Measurements from ENCODE around the gene A1BG. TPM values are rescaled to one million over a fixed set of nuclear protein-coding genes. Genes with fewer than 3 reads are reported as not detected.

A1BG gene
- total and polyA plus RNA-seq, 7 experiments from 2014 or later, result 7.0 to 60.1 (median 16.2) TPM

DNA sequence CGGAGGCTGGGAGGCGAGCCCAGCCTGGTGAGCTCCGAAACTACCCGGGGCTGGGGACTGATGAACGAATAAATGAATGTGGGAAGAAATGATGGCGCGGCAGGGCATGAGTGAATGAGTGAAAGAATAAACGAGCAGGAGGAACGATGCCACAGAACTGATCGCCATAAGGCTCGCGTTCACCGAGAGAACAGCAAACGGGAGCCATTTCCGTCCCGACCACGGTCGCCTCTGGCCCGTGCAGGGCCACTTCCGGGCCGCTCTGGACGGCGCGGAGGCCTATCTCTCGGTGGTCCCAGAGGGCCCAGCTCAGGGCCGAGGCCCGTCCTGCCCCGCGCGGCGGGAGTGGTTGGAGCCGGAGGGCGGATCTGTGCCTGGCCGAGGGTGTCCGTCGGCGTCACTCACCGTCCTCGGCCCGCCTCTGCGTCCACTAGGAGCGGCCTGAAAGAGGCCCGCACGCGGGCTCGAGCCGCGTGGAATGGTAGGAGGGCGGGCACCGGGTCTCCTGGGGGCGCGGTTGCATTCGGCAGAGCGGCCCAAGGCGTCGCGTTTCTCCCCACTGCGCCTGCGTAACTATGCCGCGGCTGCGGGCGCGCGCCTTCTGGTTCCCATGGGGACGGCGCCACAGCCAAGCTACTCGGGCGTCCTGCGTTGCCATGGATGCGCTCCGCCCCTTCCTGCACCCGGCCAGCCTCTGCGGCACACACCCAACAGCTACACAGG, 9.1 kb upstream of the A1BG start, which contains the start of gene ZNF497:
Gene ZNF497 (minus strand): TSS at position 480 of the 723 bp plus-strand sequence. CDS start 5,116 bp downstream, outside the sequence.
- Mint-ChIP-seq H3K27me3 (peaks cover 0 to 5% (median 0%) of the 10 kb centered on the region in 5 donors), H3K4me3 (peak within 1 kb of the TSS; percentile 89 to 99 (median 95)), H3K4me1 (peaks cover 7 to 21% (median 11%) of the 10 kb centered on the region in 7 donors), H3K9me3 (no peaks in the 10 kb centered on the region), H3K36me3 (no peaks in the 10 kb centered on the region), H3K27ac (peak within 1 kb of the TSS; percentile 71 to 96 (median 90))
- no peaks in the 10 kb centered on the region for H3K27me3 ChIP-seq (ENCODE audit: control insufficient read depth in 2 of 2, insufficient read depth in 2 of 2, low read length in 2 of 2)
- ChIA-PET CTCF (interaction anchor here (0.6 to 0.9 kb wide), 2 partner anchors 17 to 29 kb away, joined by 3 read pairs; no protein-coding TSS in a partner anchor), POLR2A (interaction anchor here (0.7 to 5.1 kb wide), 24 partner anchors 11 to 360 kb away, joined by 3 to 34 read pairs (median 4); partner anchors contain the start of genes ERVK3-1, RNF225, RPS5 and ZBTB45)
- H3K4me3 ChIP-seq (ENCODE audit: low read length), result peak within 1 kb of the TSS; percentile 99
- DNase-seq, result peak; percentile 91 to 96 (median 95)
- H3K27ac ChIP-seq (ENCODE audit: low read depth, low read length), result peak within 1 kb of the TSS; percentile 78
- intact Hi-C loops (cut with micrococcal nuclease), result loop anchor here (1.0 to 2.0 kb wide), 16 partner anchors 15 to 999 kb away; partner anchors contain the start of genes ERVK3-1 (in 2 of the 2), RPS5 (in 2 of the 2), ZNF132 (in 2 of the 2) and ZNF584 (in 2 of the 2)
- peaks cover 0 to 4% (median 0%) of the 10 kb centered on the region in 3 experiments for H3K36me3 ChIP-seq (ENCODE audit: control insufficient read depth in 2 of 3, insufficient read depth in 3 of 3, low read length in 3 of 3)
- peaks cover 5 to 7% of the 10 kb centered on the region in 2 donors for H3K4me1 ChIP-seq (ENCODE audit: control insufficient read depth in 2 of 2, insufficient read depth in 2 of 2, low read length in 2 of 2)
- no peaks in the 10 kb centered on the region for H3K9me3 ChIP-seq (ENCODE audit: control insufficient read depth in 2 of 3, low read length in 3 of 3)
- peak; percentile 92 for ATAC-seq

DNA sequence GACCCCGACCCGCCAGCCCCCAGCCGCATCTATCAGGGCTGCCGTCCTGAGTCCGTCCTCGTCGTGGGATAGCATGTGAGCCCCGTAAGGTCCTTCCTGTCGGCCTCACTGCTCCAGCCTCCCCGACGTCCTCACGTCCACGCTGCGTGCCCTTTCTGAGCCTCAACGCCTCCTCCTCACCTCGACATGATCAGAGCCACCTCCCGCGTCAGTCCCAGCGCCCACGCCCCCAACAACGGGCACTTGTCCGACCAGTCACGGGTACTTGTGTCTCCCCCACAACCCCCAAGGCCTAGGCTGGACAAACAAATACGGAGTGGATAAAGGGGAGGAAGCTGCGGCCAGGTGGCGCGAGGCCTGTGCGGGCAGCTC, 8.6 kb upstream of the A1BG start:
- Mint-ChIP-seq H3K27ac (peak overlapping the region; percentile 71 to 96 (median 90)), H3K4me1 (peaks cover 7 to 23% (median 11%) of the 10 kb centered on the region in 7 donors), H3K36me3 (no peaks in the 10 kb centered on the region), H3K4me3 (peak overlapping the region; percentile 89 to 99 (median 95)), H3K9me3 (no peaks in the 10 kb centered on the region), H3K27me3 (peaks cover 0 to 5% (median 0%) of the 10 kb centered on the region in 5 donors)
- Histone ChIP-seq H3K27me3 (ENCODE audit: control insufficient read depth in 2 of 2, insufficient read depth in 2 of 2, low read length in 2 of 2) (no peaks in the 10 kb centered on the region), H3K4me1 (ENCODE audit: control insufficient read depth in 2 of 2, insufficient read depth in 2 of 2, low read length in 2 of 2) (peaks cover 5 to 8% of the 10 kb centered on the region in 2 donors), H3K36me3 (ENCODE audit: control insufficient read depth in 2 of 3, insufficient read depth in 3 of 3, low read length in 3 of 3) (peaks cover 0 to 4% (median 0%) of the 10 kb centered on the region in 3 experiments), H3K9me3 (ENCODE audit: control insufficient read depth in 2 of 3, low read length in 3 of 3) (no peaks in the 10 kb centered on the region), H3K27ac (ENCODE audit: low read depth, low read length) (peak overlapping the region; percentile 78), H3K4me3 (ENCODE audit: low read length) (peak overlapping the region; percentile 99)
- ChIA-PET POLR2A (interaction anchor here (1.2 to 5.1 kb wide), 13 partner anchors 11 to 178 kb away, joined by 4 to 34 read pairs (median 8); partner anchors contain the start of genes ERVK3-1, RPS5, ZNF274 and ZNF324), CTCF (interaction anchor here (0.6 kb wide), 1 partner anchor 29 kb away, joined by 3 read pairs; no protein-coding TSS in a partner anchor)
- DNase-seq, result peak in 1 of 9 donors; percentile 60
- intact Hi-C loops (cut with micrococcal nuclease), result loop anchor here (1.0 to 2.0 kb wide), 16 partner anchors 15 to 999 kb away; partner anchors contain the start of genes ERVK3-1 (in 2 of the 2), RPS5 (in 2 of the 2), ZNF132 (in 2 of the 2) and ZNF584 (in 2 of the 2)
- ATAC-seq, result peak; percentile 13

DNA sequence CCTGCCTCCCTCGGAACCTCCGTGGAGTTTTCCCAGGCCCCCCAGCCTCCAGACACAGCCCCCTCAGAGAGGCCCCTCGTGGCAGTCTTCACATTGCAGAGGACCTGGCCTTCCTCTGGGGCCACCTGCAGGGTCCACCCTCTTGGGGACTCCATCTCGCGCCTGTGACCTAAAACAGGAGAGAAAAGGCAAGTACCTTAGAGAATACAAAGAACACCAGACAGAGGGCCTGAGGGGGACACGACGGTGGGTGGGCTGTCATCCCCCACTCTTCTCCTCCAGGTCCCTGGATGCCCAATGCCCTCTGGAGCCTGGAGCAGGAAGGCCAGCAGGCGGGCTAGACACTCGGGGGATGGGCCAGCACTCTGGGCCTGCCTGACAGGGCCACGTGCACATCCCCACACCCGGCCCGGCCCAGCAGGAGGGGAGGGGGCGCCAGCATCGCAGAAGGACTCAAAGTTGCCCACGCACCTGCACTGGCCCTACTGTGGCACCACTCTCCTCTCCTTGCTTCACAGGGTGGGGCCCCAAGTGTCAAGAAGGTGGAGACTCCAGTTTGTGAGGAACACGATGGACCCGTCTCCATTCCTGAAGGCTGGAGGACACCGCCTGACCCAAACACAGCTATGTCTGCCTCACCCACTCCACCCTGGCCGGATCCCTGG, 4.3 kb upstream of the A1BG start:
- Histone ChIP-seq H3K27me3 (ENCODE audit: control insufficient read depth in 2 of 2, insufficient read depth in 2 of 2, low read length in 2 of 2) (no peaks in the 10 kb centered on the region), H3K4me3 (ENCODE audit: low read length) (no peak overlapping the region), H3K9me3 (ENCODE audit: control insufficient read depth in 2 of 3, low read length in 3 of 3) (no peaks in the 10 kb centered on the region), H3K27ac (ENCODE audit: low read depth, low read length) (no peak overlapping the region), H3K4me1 (ENCODE audit: control insufficient read depth in 2 of 2, insufficient read depth in 2 of 2, low read length in 2 of 2) (peaks cover 5 to 11% of the 10 kb centered on the region in 2 donors), H3K36me3 (ENCODE audit: control insufficient read depth in 2 of 3, insufficient read depth in 3 of 3, low read length in 3 of 3) (peaks cover 0 to 4% (median 0%) of the 10 kb centered on the region in 3 experiments)
- Mint-ChIP-seq H3K27ac (no peak overlapping the region), H3K4me1 (peaks cover 7 to 32% (median 19%) of the 10 kb centered on the region in 7 donors), H3K27me3 (peaks cover 0 to 3% (median 0%) of the 10 kb centered on the region in 5 donors), H3K36me3 (no peaks in the 10 kb centered on the region), H3K4me3 (peak overlapping the region in 5 of 10 donors; percentile 41 to 78 (median 49)), H3K9me3 (no peaks in the 10 kb centered on the region)
- ChIA-PET CTCF (no interaction called here), POLR2A (interaction anchor here (3.4 kb wide), 1 partner anchor 11 kb away, joined by 12 read pairs; no protein-coding TSS in a partner anchor)
- ATAC-seq (no peak), DNase-seq (no peak)
- intact Hi-C loops (cut with micrococcal nuclease), result no loop called here

DNA sequence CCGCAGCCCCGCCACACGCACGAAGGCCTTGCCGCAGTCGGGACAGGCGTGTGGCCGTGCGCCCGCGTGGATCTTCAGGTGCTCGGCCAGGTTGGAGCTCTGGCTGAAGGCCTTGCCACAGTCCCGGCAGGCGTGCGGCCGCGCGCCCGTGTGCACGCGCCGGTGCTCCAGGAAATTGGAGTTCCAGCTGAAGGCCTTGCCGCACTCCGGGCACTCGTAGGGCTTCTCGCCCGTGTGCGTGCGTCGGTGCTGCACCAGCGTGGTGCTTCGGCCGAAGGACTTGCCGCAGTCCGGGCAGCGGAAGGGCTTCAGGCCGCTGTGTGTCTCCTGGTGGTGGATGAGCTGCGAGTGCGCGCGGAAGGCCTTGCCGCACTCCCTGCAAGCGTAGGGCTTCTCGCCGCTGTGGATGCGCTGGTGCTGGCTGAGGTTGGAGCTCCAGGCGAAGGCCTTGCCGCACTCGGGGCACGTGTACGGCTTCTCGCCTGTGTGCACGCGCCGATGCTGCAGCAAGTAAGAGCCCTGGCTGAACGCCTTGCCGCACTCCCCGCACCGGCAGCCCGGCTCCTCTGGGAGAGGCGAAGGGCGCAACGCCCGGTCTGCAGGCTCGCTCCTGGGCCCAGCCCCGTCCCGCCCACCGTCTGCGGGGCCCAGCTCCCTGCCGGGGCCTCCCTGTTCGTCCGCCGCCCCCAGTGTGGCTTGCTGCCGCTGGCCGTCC, 3.6 kb upstream of the A1BG start:
- DNase-seq (peak in 1 of 9 donors; percentile 9), ATAC-seq (no peak)
- Mint-ChIP-seq H3K4me3 (peak overlapping the region; percentile 52 to 78 (median 70)), H3K27me3 (peaks cover 0 to 3% (median 0%) of the 10 kb centered on the region in 5 donors), H3K9me3 (no peaks in the 10 kb centered on the region), H3K27ac (peak overlapping the region in 3 of 9 donors; percentile 23 to 50 (median 45)), H3K36me3 (peaks cover 0 to 3% (median 0%) of the 10 kb centered on the region in 5 donors), H3K4me1 (peaks cover 4 to 32% (median 16%) of the 10 kb centered on the region in 7 donors)
- ChIA-PET POLR2A (interaction anchor here (3.4 kb wide), 1 partner anchor 10 kb away, joined by 12 read pairs; no protein-coding TSS in a partner anchor), CTCF (interaction anchor here (1.0 kb wide), 1 partner anchor 77 kb away, joined by 3 read pairs; no protein-coding TSS in a partner anchor)
- Histone ChIP-seq H3K9me3 (ENCODE audit: control insufficient read depth in 2 of 3, low read length in 3 of 3) (no peaks in the 10 kb centered on the region), H3K4me1 (ENCODE audit: control insufficient read depth in 2 of 2, insufficient read depth in 2 of 2, low read length in 2 of 2) (peaks cover 3 to 10% of the 10 kb centered on the region in 2 donors), H3K4me3 (ENCODE audit: low read length) (peak overlapping the region; percentile 57), H3K27ac (ENCODE audit: low read depth, low read length) (peak overlapping the region; percentile 56), H3K27me3 (ENCODE audit: control insufficient read depth in 2 of 2, insufficient read depth in 2 of 2, low read length in 2 of 2) (no peaks in the 10 kb centered on the region), H3K36me3 (ENCODE audit: control insufficient read depth in 2 of 3, insufficient read depth in 3 of 3, low read length in 3 of 3) (no peaks in the 10 kb centered on the region)
- intact Hi-C loops (cut with micrococcal nuclease), result loop anchor here in 1 of 2 donors (1.0 kb wide), 1 partner anchor 10 kb away; no protein-coding TSS in a partner anchor

DNA sequence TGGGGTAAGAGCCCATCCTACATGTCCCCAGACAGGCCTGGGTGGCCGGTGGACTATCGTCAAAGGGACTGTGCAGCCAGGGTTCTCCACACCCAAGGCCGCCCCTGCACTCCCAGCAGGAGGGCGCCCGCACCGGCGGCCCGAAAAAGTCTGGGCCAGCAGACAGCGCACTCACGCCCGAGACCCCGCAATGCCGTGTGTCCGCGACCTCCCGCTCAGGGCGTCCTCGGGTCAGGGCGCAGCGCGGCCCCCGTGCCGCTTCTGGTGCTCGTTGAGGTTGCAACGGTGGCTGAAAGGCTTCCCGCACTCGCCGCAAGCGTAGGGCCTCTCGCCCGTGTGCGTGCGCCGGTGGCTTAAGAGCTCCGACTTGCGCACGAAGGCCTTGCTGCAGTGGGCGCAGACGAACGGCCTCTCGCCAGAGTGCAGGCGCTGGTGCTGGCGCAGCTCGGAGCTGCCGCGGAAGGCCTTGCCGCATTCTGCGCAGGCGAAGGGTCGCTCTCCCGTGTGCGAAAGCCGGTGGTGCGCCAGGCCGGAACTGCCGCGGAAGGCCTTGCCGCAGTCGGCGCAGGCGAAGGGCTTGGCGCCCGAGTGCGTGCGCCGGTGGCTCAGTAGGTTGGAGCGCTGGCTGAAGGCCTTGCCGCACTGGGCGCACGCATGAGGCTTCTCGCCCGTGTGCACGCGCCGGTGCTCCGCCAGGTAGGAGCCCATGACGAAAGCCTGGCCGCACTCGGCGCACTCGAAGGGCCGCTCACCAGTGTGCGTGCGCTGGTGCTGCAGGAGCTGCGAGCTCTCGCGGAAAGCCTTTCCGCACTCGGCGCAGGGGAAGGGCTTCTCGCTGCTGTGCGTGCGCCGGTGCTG, 2.8 kb upstream of the A1BG start:
- H3K4me1 ChIP-seq (ENCODE audit: control insufficient read depth in 2 of 2, insufficient read depth in 2 of 2, low read length in 2 of 2), result peaks cover 0 to 6% of the 10 kb centered on the region in 2 donors
- peak overlapping the region; percentile 57 for H3K4me3 ChIP-seq (ENCODE audit: low read length)
- ChIA-PET CTCF (interaction anchor here (1.0 kb wide), 1 partner anchor 76 kb away, joined by 3 read pairs; no protein-coding TSS in a partner anchor), POLR2A (interaction anchor here (0.5 to 3.4 kb wide), 5 partner anchors 8 to 173 kb away, joined by 3 to 12 read pairs (median 4); partner anchors contain the start of gene ZNF274)
- H3K36me3 Mint-ChIP-seq, result peaks cover 0 to 4% (median 0%) of the 10 kb centered on the region in 5 donors
- H3K36me3 ChIP-seq (ENCODE audit: control insufficient read depth in 2 of 3, insufficient read depth in 3 of 3, low read length in 3 of 3), result no peaks in the 10 kb centered on the region
- ATAC-seq (peak; percentile 68), DNase-seq (peak; percentile 30 to 63 (median 56))
- peak overlapping the region; percentile 56 for H3K27ac ChIP-seq (ENCODE audit: low read depth, low read length)
- peaks cover 2 to 24% (median 13%) of the 10 kb centered on the region in 7 donors for H3K4me1 Mint-ChIP-seq
- no peaks in the 10 kb centered on the region for H3K9me3 Mint-ChIP-seq
- H3K4me3 Mint-ChIP-seq, result peak overlapping the region; percentile 52 to 78 (median 70)
- intact Hi-C loops (cut with micrococcal nuclease), result loop anchor here in 1 of 2 donors (1.0 kb wide), 1 partner anchor 9 kb away; no protein-coding TSS in a partner anchor
- no peaks in the 10 kb centered on the region for H3K27me3 ChIP-seq (ENCODE audit: control insufficient read depth in 2 of 2, insufficient read depth in 2 of 2, low read length in 2 of 2)
- H3K27ac Mint-ChIP-seq, result peak overlapping the region in 5 of 9 donors; percentile 19 to 58 (median 31)
- H3K9me3 ChIP-seq (ENCODE audit: control insufficient read depth in 2 of 3, low read length in 3 of 3), result no peaks in the 10 kb centered on the region
- H3K27me3 Mint-ChIP-seq, result peaks cover 0 to 3% (median 0%) of the 10 kb centered on the region in 5 donors
